GM12874 (cell line): ENCODE measurements around the gene SMG9.

ENCODE experiments used
- CTCF ChIP-seq: IDR thresholded peaks from 2 replicates; pipeline ENCODE4 v1.5.1; 2011; ENCODE audit warnings: low read depth, mild to moderate bottlenecking, control low read depth, low read length, moderate library complexity; ENCODE audit not compliant: insufficient read depth

Gene SMG9

GRCh38 chr19:43768273-43769050, 13.7 kb upstream of the SMG9 start:
- TF ChIP-seq CTCF: no peak

- no peak for TF ChIP-seq CTCF
Measured at GRCh38 chr19:43767818-43768217, 13.1 kb upstream of the SMG9 start.

- no peak for TF ChIP-seq CTCF
Measured at GRCh38 chr19:43767316-43767715, 12.6 kb upstream of the SMG9 start.

- no peak for TF ChIP-seq CTCF
Measured at GRCh38 chr19:43766755-43767043, 11.9 kb upstream of the SMG9 start.

- TF ChIP-seq CTCF: no peak
Measured at GRCh38 chr19:43765109-43765876, 10.5 kb upstream of the SMG9 start.

GRCh38 chr19:43763473-43763939, 8.7 kb upstream of the SMG9 start:
- no peak for TF ChIP-seq CTCF

GRCh38 chr19:43762814-43763213, 8.1 kb upstream of the SMG9 start:
- TF ChIP-seq CTCF: no peak
